Endometrium (tissue), 2 donors: Measurements from ENCODE around the gene TBL2.
"Not testable (repeated sequence)": the region's sequence is repeated elsewhere in the genome, so short reads cannot be mapped to it uniquely, and the experiment has no call there.

ENCODE experiments used
- FAIRE-seq: peaks from 2 replicates; lab custom pipeline; 2012; peaks lifted over from hg19 to GRCh38; lab: Jason Lieb, UNC
- donor health status: control.
- donor health status: control.

TBL2 gene

GRCh38 chr7:73570521-73570920 is 7.9 kb downstream of the TBL2 start:
- no peak for FAIRE-seq

GRCh38 chr7:73569042-73569608 is 9.3 kb downstream of the TBL2 start:
- no peak for FAIRE-seq

GRCh38 chr7:73567846-73568685 is 10.3 kb downstream of the TBL2 start:
- FAIRE-seq = no peak

GRCh38 chr7:73567140-73567539 is 11.2 kb downstream of the TBL2 start:
- FAIRE-seq = no peak

- not testable (repeated sequence) for FAIRE-seq
Measured at GRCh38 chr7:73566431-73566830, 11.9 kb downstream of the TBL2 start.

- FAIRE-seq = no peak
Measured at GRCh38 chr7:73565675-73566340, 12.6 kb downstream of the TBL2 start.

- no peak for FAIRE-seq
Measured at GRCh38 chr7:73560109-73560835, 18.1 kb downstream of the TBL2 start.

- no peak for FAIRE-seq
Measured at GRCh38 chr7:73557397-73558257, 20.8 kb downstream of the TBL2 start, which contains the start of gene BCL7B. TSS of gene BCL7B (minus strand) at chr7:73557690. CDS start at chr7:73557578, 112 bp downstream.

GRCh38 chr7:73557108-73557396 is 21.3 kb downstream of the TBL2 start:
- no peak for FAIRE-seq

GRCh38 chr7:73556208-73557107 is 21.9 kb downstream of the TBL2 start:
- no peak for FAIRE-seq

GRCh38 chr7:73555411-73555982 is 22.9 kb downstream of the TBL2 start:
- FAIRE-seq = no peak

GRCh38 chr7:73550093-73550492 is 28.3 kb downstream of the TBL2 start:
- not testable (repeated sequence) for FAIRE-seq

GRCh38 chr7:73549176-73549575 is 29.2 kb downstream of the TBL2 start:
- no peak for FAIRE-seq

- no peak for FAIRE-seq
Measured at GRCh38 chr7:73547841-73548240, 30.5 kb downstream of the TBL2 start.

- FAIRE-seq = no peak
Measured at GRCh38 chr7:73544678-73545077, 33.7 kb downstream of the TBL2 start.

GRCh38 chr7:73541722-73542121 is 36.7 kb downstream of the TBL2 start:
- no peak for FAIRE-seq

- FAIRE-seq = no peak
Measured at GRCh38 chr7:73539709-73540108, 38.7 kb downstream of the TBL2 start.

- FAIRE-seq = not testable (repeated sequence)
Measured at GRCh38 chr7:73538510-73538909, 39.9 kb downstream of the TBL2 start.

- no peak for FAIRE-seq
Measured at GRCh38 chr7:73537051-73537450, 41.3 kb downstream of the TBL2 start.

GRCh38 chr7:73536479-73536878 is 41.9 kb downstream of the TBL2 start:
- no peak for FAIRE-seq
